T47D (cell line): ENCODE results near the gene GPC6.

Experiments
- DNase-seq, 2 experiments: peaks; one replicate each; pipeline versions ENCODE4 v3.0.0 to v3.0.0-alpha.2; 2011 to 2012; ENCODE audit warnings: low read depth in 1 of 2, low spot score in 1 of 2
- JUND ChIP-seq: IDR thresholded peaks from 2 replicates; pipeline ENCODE4 v1.6.1; 2012; ENCODE audit warnings: low read depth
- in situ Hi-C: cut with HindIII; loops from 2 replicates; pipeline ENCODE4 v1.10.0; 2016; ENCODE audit warnings: low sequenced_read_pairs, low pct_unique_long_range_greater_than_20kb

GPC6 gene

DNA sequence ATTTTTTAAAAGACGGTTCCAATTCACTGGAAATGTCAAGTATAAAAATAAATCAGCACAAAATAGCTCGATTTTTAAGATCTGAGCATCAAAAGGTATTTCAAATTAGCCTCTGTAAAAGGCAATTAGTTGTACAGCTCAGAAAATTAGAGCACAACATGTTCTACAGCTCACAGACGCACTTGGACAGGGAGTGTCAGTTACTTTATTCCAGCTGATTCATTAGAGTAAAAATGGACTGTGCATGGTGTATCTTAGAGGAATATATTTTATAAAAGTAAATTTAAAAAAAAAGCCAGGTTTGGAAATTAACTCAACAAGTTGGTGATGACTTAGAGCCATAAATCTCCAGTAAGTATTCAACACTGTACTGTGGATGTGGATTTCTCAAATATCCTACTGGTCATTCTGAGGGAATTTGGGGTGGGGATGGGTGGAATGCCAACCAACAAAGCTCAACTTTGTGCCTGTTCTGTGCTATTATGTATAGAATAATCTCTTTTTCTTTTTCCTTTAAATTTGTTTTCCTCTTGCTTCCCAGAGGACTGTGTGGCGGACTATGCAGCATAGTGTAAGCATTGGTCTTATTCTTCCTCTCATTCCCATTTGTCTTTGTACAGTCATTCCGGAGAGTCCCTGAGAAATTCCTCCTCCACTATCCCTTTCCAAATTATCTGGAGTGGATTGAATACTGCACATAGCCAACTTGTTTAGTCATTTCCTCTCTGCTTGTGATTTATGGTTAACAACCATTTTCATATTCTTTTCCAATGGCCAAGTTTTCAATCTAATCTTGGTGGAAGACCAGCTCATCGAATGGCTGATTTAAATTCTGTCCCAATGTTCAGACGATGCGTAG is 1083.6 kb downstream of the GPC6 start:
- TF ChIP-seq JUND: no peak
- DNase-seq: no peak
- in situ Hi-C loops: no loop called here

DNA sequence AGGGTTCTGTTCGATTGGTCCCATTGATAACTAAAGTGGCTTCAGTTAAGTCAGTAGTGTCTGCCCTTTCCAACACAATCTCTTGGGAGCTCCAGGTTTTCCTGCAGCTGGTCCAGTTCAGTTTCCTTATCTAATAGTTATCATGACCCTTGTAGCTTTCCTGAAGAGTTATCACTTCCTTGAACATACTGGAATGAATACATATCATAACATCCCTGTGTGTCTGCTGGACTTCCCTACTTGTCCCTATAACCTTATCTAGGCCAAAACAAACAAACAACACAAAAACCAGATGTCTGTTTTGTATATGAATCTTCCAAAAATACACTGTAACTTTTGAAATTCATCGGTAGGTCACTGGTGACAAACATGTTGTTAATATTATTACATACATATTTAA is 1085.3 kb downstream of the GPC6 start:
- in situ Hi-C loops: no loop called here
- no peak for DNase-seq
- TF ChIP-seq JUND: no peak

DNA sequence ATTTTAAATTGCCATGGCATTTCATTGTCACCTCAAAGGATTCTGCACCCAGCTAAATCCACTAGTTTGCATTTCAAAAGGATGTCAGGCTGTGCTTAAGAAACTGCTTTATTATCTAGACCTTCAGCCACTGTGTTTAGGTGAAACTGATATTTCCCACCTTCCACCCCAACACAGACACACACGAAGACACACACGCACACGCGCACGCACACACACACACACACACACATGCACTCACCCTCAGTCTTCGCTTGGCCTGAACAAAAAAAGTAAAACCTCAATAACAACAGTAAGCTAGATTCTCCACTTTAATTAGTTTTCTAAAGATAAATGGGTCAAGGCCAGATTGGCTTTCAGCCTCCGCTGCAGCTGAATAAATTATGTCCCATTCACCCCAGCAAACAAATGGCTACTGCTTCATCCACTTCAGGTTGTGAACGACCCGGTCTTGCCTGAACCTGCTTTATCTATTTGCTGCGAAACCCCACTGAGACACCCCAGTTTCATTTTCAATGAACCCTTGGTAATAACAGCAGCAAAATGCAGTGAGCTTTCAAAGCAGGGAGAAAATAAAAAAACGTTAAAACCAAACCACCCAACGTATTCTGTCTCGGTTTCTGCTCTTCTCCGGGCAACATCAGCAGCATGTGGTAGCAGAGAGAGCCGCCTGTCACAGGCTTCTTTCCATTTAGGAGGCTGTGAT is 1086.1 kb downstream of the GPC6 start:
- DNase-seq: no peak
- in situ Hi-C loops: no loop called here
- no peak for TF ChIP-seq JUND

DNA sequence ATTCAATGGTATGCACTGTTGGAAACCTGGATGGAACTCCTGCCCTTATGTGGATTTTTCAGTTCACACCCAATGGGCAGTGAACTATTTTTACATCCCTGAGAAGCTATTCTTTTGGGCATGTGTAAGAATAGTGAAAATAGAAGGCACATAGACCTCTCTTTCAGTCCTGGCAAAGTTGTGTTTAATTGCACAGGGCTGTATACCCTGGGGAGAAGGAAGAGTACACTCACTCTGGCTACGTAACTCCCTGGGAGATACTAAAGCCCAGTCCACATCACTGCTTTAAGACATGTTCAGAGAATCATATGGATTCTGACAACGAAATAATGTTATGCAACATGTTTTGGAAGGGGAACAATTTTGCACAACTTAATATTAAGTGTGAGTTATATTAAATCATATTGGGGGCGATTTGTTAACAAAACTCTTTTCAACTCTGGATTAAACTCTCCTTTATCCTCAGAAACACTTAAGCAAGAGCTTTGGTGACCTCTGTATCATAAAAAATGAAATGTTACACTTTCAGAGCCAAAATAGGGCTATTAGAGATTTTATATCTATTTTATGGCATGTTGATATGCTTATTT is 1086.8 kb downstream of the GPC6 start:
- TF ChIP-seq JUND: no peak
- in situ Hi-C loops: no loop called here
- no peak for DNase-seq

DNA sequence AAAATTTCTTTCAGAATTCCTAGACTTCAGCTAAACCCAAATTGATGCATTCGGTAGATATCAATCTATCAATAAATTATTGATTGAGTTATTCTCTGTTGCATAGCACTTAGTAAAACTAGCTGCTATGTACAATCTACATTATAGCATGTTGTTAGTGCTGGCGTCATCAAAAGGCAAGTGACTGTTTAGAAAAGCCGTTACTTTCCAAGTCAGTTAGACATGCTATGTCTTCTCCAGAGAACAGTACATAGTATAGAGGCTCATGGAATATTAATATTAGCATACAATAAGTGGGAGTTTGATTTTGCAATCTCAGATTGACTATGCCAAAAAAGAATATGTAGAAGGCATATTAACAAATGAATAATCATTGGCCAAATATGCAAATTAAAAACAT is 1087.3 kb downstream of the GPC6 start:
- no peak for TF ChIP-seq JUND
- in situ Hi-C loops: no loop called here
- no peak for DNase-seq

DNA sequence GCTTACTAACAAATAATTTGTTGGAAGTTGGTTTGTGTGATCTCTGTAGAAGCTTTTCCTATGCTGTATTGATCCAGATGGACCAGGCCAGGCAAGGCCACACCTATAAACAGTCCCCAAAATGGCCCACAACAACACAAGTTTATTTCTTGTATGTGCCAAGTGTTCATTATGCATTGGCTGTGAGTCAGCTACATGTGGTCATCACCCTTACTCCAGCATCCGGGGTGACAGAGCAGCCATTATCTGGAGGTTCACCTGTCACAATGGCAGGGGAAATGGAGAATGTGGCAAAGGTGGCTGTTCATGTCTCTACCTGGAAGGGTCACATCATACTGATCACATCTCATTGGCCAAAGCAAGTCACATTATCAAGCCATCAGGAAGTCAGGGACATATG is 1088.6 kb downstream of the GPC6 start:
- in situ Hi-C loops: no loop called here
- no peak for TF ChIP-seq JUND
- DNase-seq: no peak

DNA sequence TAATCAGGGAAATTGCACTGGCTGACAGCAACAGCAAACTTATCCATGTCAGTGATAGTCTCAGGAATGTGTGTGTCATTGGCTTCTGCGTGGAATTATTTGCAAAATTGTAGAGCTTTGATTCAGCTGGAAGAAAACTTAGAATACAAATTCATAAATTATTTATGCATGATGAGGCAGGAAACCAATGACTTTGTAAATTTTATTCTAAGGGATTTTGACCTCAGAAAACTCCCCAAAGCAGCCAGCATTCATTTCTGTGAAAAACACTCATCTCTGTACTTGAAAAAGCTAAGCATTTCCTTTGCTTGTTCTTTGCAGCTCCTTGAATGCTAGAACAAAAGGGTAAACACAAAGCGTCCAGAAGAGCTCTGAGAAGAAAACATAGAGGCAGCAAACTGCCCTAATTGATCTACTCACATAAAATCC is 1090.5 kb downstream of the GPC6 start:
- no peak for TF ChIP-seq JUND
- no peak for DNase-seq
- in situ Hi-C loops: no loop called here

DNA sequence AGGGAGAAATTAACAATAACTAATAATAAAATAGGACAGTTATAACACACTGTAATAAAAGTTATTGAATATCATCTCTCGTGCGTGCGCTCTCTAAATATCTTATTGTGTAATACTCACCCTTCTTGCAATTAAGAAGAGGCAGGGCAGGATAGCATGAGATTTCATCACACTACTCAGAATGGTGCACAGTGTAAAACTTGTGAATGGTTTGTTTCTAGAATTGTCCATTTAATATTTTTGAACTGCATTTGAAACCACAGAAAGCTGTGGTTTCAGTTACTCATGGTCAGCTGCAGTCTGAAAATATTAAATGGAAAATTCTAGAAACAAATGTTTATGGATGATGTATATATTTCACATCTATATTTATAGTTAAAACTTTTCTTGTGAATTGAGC is 1091.8 kb downstream of the GPC6 start:
- in situ Hi-C loops: no loop called here
- DNase-seq: no peak
- no peak for TF ChIP-seq JUND

DNA sequence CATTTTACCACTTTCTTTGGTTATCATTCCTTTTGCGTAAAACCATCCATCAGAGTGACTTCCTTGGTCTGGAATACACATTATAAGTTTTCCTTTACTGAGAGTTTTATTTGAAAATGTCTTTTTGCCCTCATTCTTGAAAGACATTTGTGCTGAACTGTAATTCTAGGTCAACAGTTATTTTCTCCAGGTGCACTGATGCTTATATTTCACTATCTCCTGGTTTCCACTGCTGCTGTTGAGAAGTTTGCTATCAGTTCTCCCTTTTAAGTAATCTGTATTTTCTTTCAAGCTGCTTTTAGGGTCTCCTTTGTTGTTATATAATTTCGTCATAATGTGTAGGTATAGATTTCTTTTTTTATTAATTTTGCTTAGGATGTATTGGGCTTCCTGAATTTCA is 1092.9 kb downstream of the GPC6 start:
- TF ChIP-seq JUND: no peak

DNA sequence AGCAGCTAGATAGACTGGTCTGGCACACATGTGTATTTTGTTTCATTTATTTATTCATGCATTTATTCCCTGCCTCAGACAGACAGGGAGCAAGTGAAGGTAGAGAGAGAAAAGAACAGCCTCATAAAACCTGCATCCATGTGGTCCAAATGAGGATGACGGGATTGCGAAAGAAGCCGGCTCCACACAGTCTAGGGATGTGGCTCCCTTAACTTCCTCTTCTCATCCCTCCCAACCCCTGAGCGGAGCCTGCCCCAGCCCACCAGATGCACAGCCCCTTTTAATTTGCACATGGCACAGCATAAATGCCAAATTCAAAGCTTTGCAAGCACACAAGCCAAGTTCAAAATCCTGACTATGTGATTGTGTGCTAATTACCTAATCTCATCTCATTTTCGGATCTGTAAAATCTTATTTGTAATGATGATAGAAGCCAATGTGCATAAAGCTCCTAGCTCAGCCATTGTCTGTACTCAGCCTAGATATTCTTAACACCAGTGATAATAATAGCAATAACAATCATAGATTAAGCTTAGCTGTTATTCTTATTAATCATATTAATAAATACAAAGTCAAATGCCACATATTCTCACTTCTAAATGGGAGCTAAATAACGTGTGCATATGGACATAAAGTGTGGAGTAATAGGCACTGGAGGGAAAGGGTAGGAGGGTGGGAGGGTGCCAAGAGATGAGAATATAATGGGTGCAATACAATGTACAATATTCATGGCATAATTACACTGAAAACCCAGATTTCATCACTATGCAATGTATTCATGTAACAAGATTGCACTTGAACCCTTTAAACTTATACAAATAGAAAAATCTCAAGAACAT is 1096.5 kb downstream of the GPC6 start:
- no peak for TF ChIP-seq JUND
- no peak for DNase-seq
- in situ Hi-C loops: no loop called here

More for the DNA sequence above, 1092.9 kb downstream of the GPC6 start:
- in situ Hi-C loops: no loop called here
- DNase-seq: no peak

DNA sequence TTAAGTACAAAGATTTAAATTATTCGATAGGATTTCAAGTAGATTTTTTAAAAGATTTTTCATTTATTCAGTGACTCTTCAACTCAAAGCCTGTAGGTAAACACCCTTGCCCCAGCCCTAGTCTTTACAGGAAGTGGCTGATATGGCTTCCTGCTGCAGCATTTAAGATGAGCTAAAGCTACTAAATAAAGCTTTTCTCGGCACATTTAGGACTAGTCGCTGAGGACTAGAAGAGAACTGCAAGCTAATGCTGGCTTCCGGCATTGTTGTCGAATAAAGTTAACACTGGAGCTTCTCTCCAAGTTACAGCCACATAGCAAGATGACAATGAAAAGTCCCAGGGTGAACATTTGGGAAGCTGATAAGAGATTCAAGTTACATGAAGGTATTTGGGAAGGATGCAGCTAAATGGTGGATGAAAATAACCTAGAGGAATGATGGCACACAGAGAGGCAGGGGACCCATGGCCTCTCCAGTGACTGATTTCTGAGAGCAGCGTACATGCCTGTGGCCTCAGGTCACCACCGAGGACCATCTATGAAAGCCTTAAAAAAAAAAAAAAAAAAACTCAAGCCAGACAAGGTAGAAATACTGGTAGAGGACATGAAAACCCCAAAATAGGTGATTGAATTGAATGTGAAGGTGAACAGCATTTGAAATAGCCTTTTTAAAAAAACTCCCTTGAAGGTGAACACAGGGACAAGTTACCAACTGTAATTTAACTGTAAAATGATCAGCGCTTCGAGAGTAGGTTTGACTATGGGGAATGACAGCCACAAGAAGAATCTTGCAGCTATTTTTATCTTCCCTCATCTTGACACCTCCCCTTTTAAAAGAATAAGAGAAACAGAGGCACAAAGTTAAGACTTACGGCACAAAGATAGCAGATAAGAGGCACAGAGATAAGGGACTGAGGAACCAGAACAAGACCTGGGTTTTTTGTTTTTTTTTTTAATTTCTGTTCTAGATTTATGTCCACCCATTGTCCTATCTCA is 1097.5 kb downstream of the GPC6 start:
- in situ Hi-C loops: no loop called here
- no peak for DNase-seq
- no peak for TF ChIP-seq JUND
